GM12878 (cell line): Measurements from ENCODE around the gene FBXO7. TPM values are rescaled to one million over a fixed set of nuclear protein-coding genes. Genes with fewer than 3 reads are reported as not detected.

Experiments
- ATAC-seq: fragments of 200-7000 bp; cut with Tn5 transposase; 3 replicates; pipeline ENCODE4 v1.9.1; 2020; ENCODE audit warnings: mild to moderate bottlenecking, moderate library complexity
- BruUV-seq: library from RNA; stranded (reverse); fragments of 400-500 nt; replicated peaks from 2 replicates; lab custom pipeline; 2021; lab: Mats Ljungman, UMichigan
- CTCF ChIA-PET: fragments of 300-600 bp; sonication (Branson Sonifier 250); formaldehyde crosslinking; extraction: SDS; loops from one replicate; lab custom pipeline; 2021; ENCODE audit warnings: inconsistent platforms; lab: Yijun Ruan, JAX
- POLR2A ChIA-PET: fragments of 350-600 bp; formaldehyde crosslinking; extraction: SDS; loops from one replicate; lab custom pipeline; 2021; ENCODE audit warnings: inconsistent platforms; lab: Charles Lee
- RAD21 ChIA-PET: fragments of 300-600 bp; sonication (Branson Sonifier 250); formaldehyde crosslinking; loops from one replicate; lab custom pipeline; 2023; ENCODE audit warnings: antibody characterized with exemption; ENCODE audit not compliant: unreplicated experiment; lab: Charles Lee
- SMC1A ChIA-PET: fragments of 300-600 bp; sonication (Branson Sonifier 250); formaldehyde crosslinking; loops from one replicate; lab custom pipeline; 2023; ENCODE audit not compliant: unreplicated experiment, uncharacterized antibody; lab: Charles Lee
- DNase-seq: peaks from one replicate; pipeline ENCODE4 v3.0.0-alpha.2; 2011; ENCODE audit warnings: low read depth, low spot score
- FAIRE-seq: peaks from 3 replicates; lab custom pipeline; 2011; peaks lifted over from hg19 to GRCh38; lab: Jason Lieb, UNC
- H2AFZ ChIP-seq: 2 replicates; pipeline ENCODE4 v1.6.0; 2011; ENCODE audit warnings: low read depth, low read length, control low read depth; ENCODE audit not compliant: control insufficient read depth
- H3K27ac ChIP-seq: 2 replicates; pipeline ENCODE4 v1.5.1; 2011; ENCODE audit warnings: control low read depth; ENCODE audit not compliant: control insufficient read depth, insufficient read depth
- H3K27me3 ChIP-seq, 2 experiments: replicated peaks in 1 of 2; 2 replicates each; pipeline versions ENCODE4 v1.6.0 to v1.6.1; 2011; ENCODE audit warnings: low read length in 1 of 2; ENCODE audit not compliant: control insufficient read depth in 2 of 2, insufficient read depth in 2 of 2
- H3K36me3 ChIP-seq, 2 experiments: 2 replicates each; pipeline ENCODE4 v1.5.1; 2011; ENCODE audit warnings: low read length in 1 of 2; ENCODE audit not compliant: control insufficient read depth in 2 of 2, insufficient read depth in 2 of 2
- H3K4me1 ChIP-seq: 2 replicates; pipeline ENCODE4 v1.6.1; 2011; ENCODE audit warnings: mild to moderate bottlenecking, low read length, moderate library complexity, mixed read lengths; ENCODE audit not compliant: control insufficient read depth, insufficient read depth
- H3K4me2 ChIP-seq: 2 replicates; pipeline ENCODE4 v1.6.0; 2011; ENCODE audit warnings: control low read depth; ENCODE audit not compliant: control insufficient read depth, insufficient read depth
- H3K4me3 ChIP-seq: fragments of 200-600 bp; sonication (generic); 2 replicates; pipeline ENCODE4 v1.5.1; 2016
- H3K79me2 ChIP-seq: 2 replicates; pipeline ENCODE4 v1.6.0; 2011; ENCODE audit warnings: low read length; ENCODE audit not compliant: control insufficient read depth, insufficient read depth
- H3K9ac ChIP-seq: 2 replicates; pipeline ENCODE4 v1.8.0; 2011; ENCODE audit warnings: low read length, control low read depth, mixed read lengths; ENCODE audit not compliant: control insufficient read depth, insufficient read depth
- H3K9me3 ChIP-seq: replicated peaks from 3 replicates; pipeline ENCODE4 v1.5.1; 2011; ENCODE audit warnings: mild to moderate bottlenecking, low read length; ENCODE audit not compliant: control insufficient read depth, insufficient read depth
- H4K20me1 ChIP-seq: 2 replicates; pipeline ENCODE4 v1.6.0; 2011; ENCODE audit not compliant: control insufficient read depth, insufficient read depth
- BRCA1 ChIP-seq: IDR thresholded peaks from 2 replicates; pipeline ENCODE4 v1.6.1; 2011; ENCODE audit warnings: low read depth, low read length, improper control_type of control experiment
- DPF2 ChIP-seq: fragments of 450-650 bp; IDR thresholded peaks from 2 replicates; pipeline ENCODE4 v1.6.1; 2017; ENCODE audit warnings: mild to moderate bottlenecking
- EED ChIP-seq: sonication (generic); IDR thresholded peaks from 2 replicates; pipeline ENCODE4 v1.6.1; 2016; ENCODE audit warnings: antibody characterized with exemption, low read depth
- ESRRA ChIP-seq: IDR thresholded peaks from 2 replicates; pipeline ENCODE4 v1.6.1; 2012; ENCODE audit warnings: mild to moderate bottlenecking, low read length, improper control_type of control experiment
- FOXM1 ChIP-seq: IDR thresholded peaks from 2 replicates; pipeline ENCODE4 v1.6.1; 2012; ENCODE audit warnings: low read depth, mild to moderate bottlenecking, inconsistent platforms, low read length, moderate library complexity
- KLF5 ChIP-seq: fragments of 450-650 bp; IDR thresholded peaks from 2 replicates; pipeline ENCODE4 v1.6.1; 2014; ENCODE audit warnings: mild to moderate bottlenecking; ENCODE audit not compliant: partially characterized antibody
- MTA3 ChIP-seq: IDR thresholded peaks from 2 replicates; pipeline ENCODE4 v1.6.1; 2012; ENCODE audit warnings: low read length, inconsistent platforms, borderline replicate concordance
- NR2F1 ChIP-seq: fragments of 450-650 bp; conservative IDR thresholded peaks from 2 replicates; pipeline ENCODE4 v1.6.1; 2017; ENCODE audit warnings: mild to moderate bottlenecking
- NRF1 ChIP-seq: conservative IDR thresholded peaks from 2 replicates; pipeline ENCODE4 v1.6.1; 2011; ENCODE audit warnings: mild to moderate bottlenecking, low read depth, low read length, improper control_type of control experiment
- SP1 ChIP-seq: IDR thresholded peaks from one replicate; pipeline ENCODE4 v1.6.1; 2011; ENCODE audit warnings: low read depth, low read length
- SRF ChIP-seq, 2 experiments: IDR thresholded peaks; 2 replicates each; pipeline ENCODE4 v1.6.1; 2011; ENCODE audit warnings: low read depth in 2 of 2, low read length in 2 of 2, mild to moderate bottlenecking in 1 of 2, moderate library complexity in 1 of 2
- STAT3 ChIP-seq: IDR thresholded peaks from 2 replicates; pipeline ENCODE4 v1.6.1; 2011; ENCODE audit warnings: low read depth, low read length, improper control_type of control experiment
- YBX1 ChIP-seq: fragments of 450-650 bp; IDR thresholded peaks from 2 replicates; pipeline ENCODE4 v1.6.1; 2016; ENCODE audit warnings: antibody characterized with exemption
- WGBS: methylation state at CpG from one replicate; pipeline ENCODE4 v1.1.6; 2016; ENCODE audit warnings: low lambda C conversion rate; ENCODE audit not compliant: insufficient replicate concordance, insufficient coverage; ENCODE audit errors: missing lambda C conversion rate; 5-methylcytosine and 5-hydroxymethylcytosine counted together
- in situ Hi-C: fragments of 300-500 bp; cut with MboI; formaldehyde crosslinking; loops from 9 replicates; pipeline ENCODE4 v1.14.3; 2018; ENCODE audit warnings: mixed read lengths
- intact Hi-C: fragments of 100-400 bp; cut with micrococcal nuclease; formaldehyde crosslinking; loops from one replicate; pipeline ENCODE4 v1.14.2; 2022; ENCODE audit not compliant: unreplicated experiment
- polyA plus RNA-seq, 11 experiments: library from polyadenylated mRNA; depleted of rRNA in 4 of 11; unstranded in 6 of 11; stranded (reverse) in 5 of 11; fragments of >200 nt; fragmentation: Nextera tagmentation in 4 of 11; fragmentation: Illumina TruSeq in 1 of 11; extraction: Ambion mirVana in 4 of 11; extraction: Trizol in 1 of 11; gene quantifications; 1 replicate in 1 of 11; 2 replicates in 10 of 11; pipeline versions ENCODE4 v1.2.1 to v1.2.3, GENCODE V29; 2011 to 2016; ENCODE audit warnings: inconsistent platforms in 2 of 11, missing spikeins in 2 of 11, low read depth in 1 of 11
- total RNA-seq, 4 experiments: library from RNA; depleted of rRNA in 3 of 4; stranded (reverse); fragments of >200 nt in 3 of 4; fragmentation: Illumina TruSeq in 1 of 4; extraction: Trizol in 1 of 4; gene quantifications; 2 replicates each; pipeline versions ENCODE4 v1.2.1 to v1.2.3, GENCODE V29; 2013 to 2021
- TF ChIP-seq, protein P1 (sequence below): IDR thresholded peaks from 2 replicates; pipeline ENCODE4 v1.6.1; 2011; ENCODE audit warnings: borderline replicate concordance, low read depth, mild to moderate bottlenecking, moderate library complexity, low read length; ENCODE audit not compliant: insufficient read depth, poor library complexity, severe bottlenecking
- TF ChIP-seq, protein P2 (sequence below): fragments of 450-650 bp; IDR thresholded peaks from 2 replicates; pipeline ENCODE4 v1.6.1; 2017; ENCODE audit warnings: low read depth, mild to moderate bottlenecking, moderate library complexity
- TF ChIP-seq, protein P3 (sequence below): IDR thresholded peaks from 2 replicates; pipeline ENCODE4 v1.6.1; 2012; ENCODE audit warnings: low read length, inconsistent platforms
- TF ChIP-seq, protein P4 (sequence below): fragments of 450-650 bp; IDR thresholded peaks from 2 replicates; pipeline ENCODE4 v1.6.1; 2017; ENCODE audit warnings: antibody characterized with exemption, mild to moderate bottlenecking, moderate library complexity

FBXO7 gene
- total and polyA plus RNA-seq, 10 of the 15 experiments (the other 5 are each of a cell fraction or from before 2014, with no cell fraction given), result 37.3 to 192 (median 110) TPM

DNA sequence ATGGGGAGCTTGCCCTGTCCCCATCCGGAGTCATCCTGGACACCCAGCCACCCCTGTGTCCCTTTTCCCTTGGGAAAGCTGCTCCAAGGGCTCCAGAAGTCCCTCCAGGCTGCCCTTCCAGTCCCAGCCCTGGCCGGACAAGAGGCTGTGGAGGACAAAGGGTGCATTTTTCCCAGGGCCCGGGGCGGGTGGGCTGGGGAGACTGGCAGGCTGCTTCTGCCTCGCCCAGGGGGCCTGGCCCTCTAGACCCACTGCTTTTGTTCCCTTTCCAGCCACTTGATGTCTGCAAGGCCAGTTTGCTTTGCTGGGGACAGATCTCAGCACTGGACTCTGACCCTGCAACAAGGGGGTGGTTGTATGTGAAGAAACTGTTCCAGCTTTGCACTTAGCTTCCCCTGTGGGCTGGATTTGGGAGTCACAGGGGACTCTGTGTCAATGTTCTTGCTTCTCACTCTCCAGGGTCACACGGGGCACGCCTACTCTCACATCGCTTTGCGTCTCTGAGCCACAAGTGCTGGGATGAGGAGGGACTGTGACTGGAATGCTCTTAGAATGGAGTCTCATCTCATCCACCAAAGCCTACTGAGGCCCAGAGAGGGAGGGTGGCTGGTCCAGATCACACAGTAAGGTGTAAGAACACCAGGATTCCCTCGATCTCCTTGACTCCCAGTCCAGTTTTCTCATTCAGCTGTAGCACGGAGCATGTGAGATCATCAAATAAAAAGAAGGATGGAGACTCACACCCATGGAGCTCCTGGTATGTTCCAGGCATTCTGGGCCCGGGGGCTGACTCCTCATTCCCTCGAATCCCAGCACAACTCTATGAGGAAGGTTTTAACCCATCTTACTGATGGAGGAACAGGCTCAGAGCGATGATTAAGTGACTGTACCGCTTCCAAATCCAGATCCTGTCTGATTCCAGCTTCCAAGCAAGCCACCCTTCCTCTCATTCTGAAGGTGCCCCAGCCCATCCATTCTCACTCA is 59.9 kb downstream of the FBXO7 start:
- ChIA-PET POLR2A (no interaction called here), RAD21 (no interaction called here), SMC1A (interaction anchor here (0.9 kb wide), 1 partner anchor 11 kb away, joined by 3 read pairs; no protein-coding TSS in a partner anchor), CTCF (interaction anchor here (0.9 kb wide), 1 partner anchor 262 kb away, joined by 4 read pairs; no protein-coding TSS in a partner anchor)
- Histone ChIP-seq H3K27me3 (no peaks in the 10 kb centered on the region), H2AFZ (no peak overlapping the region), H3K4me2 (no peak overlapping the region), H3K9ac (no peak overlapping the region), H3K79me2 (no peaks in the 10 kb centered on the region), H3K4me1 (no peaks in the 10 kb centered on the region), H3K36me3 (no peaks in the 10 kb centered on the region), H3K9me3 (no peaks in the 10 kb centered on the region), H3K4me3 (no peak overlapping the region), H3K27ac (no peak overlapping the region), H4K20me1 (no peaks in the 10 kb centered on the region)
- no peak for DNase-seq
- intact Hi-C loops, result no loop called here
- no peak for ATAC-seq
- WGBS, result 26% methylated on average over 15 of the region's 15 CpGs
- BruUV-seq, result no TSS peak
- in situ Hi-C loops, result no loop called here
- FAIRE-seq, result no peak
- TF ChIP-seq FOXM1, result no peak
- no peak for TF ChIP-seq STAT3
- TF ChIP-seq, protein P1, sequence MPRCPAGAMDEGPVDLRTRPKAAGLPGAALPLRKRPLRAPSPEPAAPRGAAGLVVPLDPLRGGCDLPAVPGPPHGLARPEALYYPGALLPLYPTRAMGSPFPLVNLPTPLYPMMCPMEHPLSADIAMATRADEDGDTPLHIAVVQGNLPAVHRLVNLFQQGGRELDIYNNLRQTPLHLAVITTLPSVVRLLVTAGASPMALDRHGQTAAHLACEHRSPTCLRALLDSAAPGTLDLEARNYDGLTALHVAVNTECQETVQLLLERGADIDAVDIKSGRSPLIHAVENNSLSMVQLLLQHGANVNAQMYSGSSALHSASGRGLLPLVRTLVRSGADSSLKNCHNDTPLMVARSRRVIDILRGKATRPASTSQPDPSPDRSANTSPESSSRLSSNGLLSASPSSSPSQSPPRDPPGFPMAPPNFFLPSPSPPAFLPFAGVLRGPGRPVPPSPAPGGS, result no peak
- TF ChIP-seq, protein P2, sequence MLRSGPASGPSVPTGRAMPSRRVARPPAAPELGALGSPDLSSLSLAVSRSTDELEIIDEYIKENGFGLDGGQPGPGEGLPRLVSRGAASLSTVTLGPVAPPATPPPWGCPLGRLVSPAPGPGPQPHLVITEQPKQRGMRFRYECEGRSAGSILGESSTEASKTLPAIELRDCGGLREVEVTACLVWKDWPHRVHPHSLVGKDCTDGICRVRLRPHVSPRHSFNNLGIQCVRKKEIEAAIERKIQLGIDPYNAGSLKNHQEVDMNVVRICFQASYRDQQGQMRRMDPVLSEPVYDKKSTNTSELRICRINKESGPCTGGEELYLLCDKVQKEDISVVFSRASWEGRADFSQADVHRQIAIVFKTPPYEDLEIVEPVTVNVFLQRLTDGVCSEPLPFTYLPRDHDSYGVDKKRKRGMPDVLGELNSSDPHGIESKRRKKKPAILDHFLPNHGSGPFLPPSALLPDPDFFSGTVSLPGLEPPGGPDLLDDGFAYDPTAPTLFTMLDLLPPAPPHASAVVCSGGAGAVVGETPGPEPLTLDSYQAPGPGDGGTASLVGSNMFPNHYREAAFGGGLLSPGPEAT, result no peak
- TF ChIP-seq, protein P3, sequence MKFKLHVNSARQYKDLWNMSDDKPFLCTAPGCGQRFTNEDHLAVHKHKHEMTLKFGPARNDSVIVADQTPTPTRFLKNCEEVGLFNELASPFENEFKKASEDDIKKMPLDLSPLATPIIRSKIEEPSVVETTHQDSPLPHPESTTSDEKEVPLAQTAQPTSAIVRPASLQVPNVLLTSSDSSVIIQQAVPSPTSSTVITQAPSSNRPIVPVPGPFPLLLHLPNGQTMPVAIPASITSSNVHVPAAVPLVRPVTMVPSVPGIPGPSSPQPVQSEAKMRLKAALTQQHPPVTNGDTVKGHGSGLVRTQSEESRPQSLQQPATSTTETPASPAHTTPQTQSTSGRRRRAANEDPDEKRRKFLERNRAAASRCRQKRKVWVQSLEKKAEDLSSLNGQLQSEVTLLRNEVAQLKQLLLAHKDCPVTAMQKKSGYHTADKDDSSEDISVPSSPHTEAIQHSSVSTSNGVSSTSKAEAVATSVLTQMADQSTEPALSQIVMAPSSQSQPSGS, result no peak
- no peak for TF ChIP-seq EED
- no peak for TF ChIP-seq SP1
- no peak for TF ChIP-seq NR2F1
- TF ChIP-seq KLF5, result no peak
- TF ChIP-seq MTA3, result no peak
- no peak for TF ChIP-seq BRCA1
- no peak for TF ChIP-seq DPF2
- TF ChIP-seq ESRRA, result no peak
- TF ChIP-seq, protein P4, sequence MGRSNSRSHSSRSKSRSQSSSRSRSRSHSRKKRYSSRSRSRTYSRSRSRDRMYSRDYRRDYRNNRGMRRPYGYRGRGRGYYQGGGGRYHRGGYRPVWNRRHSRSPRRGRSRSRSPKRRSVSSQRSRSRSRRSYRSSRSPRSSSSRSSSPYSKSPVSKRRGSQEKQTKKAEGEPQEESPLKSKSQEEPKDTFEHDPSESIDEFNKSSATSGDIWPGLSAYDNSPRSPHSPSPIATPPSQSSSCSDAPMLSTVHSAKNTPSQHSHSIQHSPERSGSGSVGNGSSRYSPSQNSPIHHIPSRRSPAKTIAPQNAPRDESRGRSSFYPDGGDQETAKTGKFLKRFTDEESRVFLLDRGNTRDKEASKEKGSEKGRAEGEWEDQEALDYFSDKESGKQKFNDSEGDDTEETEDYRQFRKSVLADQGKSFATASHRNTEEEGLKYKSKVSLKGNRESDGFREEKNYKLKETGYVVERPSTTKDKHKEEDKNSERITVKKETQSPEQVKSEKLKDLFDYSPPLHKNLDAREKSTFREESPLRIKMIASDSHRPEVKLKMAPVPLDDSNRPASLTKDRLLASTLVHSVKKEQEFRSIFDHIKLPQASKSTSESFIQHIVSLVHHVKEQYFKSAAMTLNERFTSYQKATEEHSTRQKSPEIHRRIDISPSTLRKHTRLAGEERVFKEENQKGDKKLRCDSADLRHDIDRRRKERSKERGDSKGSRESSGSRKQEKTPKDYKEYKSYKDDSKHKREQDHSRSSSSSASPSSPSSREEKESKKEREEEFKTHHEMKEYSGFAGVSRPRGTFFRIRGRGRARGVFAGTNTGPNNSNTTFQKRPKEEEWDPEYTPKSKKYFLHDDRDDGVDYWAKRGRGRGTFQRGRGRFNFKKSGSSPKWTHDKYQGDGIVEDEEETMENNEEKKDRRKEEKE, result no peak
- no peak for TF ChIP-seq NRF1
- no peak for TF ChIP-seq SRF (IDR thresholded peaks at IDR 0.05; ENCODE audit: low read depth in 2 of 2, low read length in 2 of 2)
- TF ChIP-seq YBX1, result no peak
